Dermis microvascular lymphatic vessel endothelial cell (primary cell): Measurements from ENCODE around the gene MYH7. TPM values are rescaled to one million over a fixed set of nuclear protein-coding genes. Genes with fewer than 3 reads are reported as not detected.
"Not testable (repeated sequence)": the region's sequence is repeated elsewhere in the genome, so short reads cannot be mapped to it uniquely, and the experiment has no call there.

Source experiments
- DNase-seq, 2 donors: peaks; one replicate each; pipeline versions ENCODE4 v3.0.0 to v3.0.0-alpha.2; 2010; ENCODE audit warnings: low read depth in 2 of 2
- total RNA-seq: library from RNA; depleted of rRNA; stranded (reverse); fragments of >200 nt; gene quantifications from 2 replicates; pipeline ENCODE4 v1.2.1, GENCODE V29; 2014

MYH7 gene
- total RNA-seq, 1 donor from 2014 or later = not detected

DNA sequence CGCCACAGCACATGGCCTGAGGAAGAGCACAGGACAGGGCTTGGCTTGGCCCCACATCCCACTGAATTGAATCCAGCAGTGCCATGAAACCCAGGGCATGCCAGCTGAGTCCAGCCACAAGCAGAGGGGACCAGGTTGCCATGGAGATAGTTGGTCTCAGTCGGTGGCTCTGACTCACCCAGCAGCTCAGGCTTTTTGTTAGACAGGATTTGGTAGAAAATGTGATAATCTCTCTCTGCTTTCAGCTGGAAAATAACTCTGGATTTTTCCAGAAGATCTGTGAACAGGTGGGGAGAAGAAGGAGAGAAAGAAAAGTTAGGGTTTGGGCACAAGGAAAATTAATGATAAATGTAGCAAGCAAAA, 4.8 kb downstream of the MYH7 start:
- no peak for DNase-seq

- no peak for DNase-seq
These were observed 5.3 kb downstream of the MYH7 start for GRCh38 chr14:23430016-23430722.

DNA sequence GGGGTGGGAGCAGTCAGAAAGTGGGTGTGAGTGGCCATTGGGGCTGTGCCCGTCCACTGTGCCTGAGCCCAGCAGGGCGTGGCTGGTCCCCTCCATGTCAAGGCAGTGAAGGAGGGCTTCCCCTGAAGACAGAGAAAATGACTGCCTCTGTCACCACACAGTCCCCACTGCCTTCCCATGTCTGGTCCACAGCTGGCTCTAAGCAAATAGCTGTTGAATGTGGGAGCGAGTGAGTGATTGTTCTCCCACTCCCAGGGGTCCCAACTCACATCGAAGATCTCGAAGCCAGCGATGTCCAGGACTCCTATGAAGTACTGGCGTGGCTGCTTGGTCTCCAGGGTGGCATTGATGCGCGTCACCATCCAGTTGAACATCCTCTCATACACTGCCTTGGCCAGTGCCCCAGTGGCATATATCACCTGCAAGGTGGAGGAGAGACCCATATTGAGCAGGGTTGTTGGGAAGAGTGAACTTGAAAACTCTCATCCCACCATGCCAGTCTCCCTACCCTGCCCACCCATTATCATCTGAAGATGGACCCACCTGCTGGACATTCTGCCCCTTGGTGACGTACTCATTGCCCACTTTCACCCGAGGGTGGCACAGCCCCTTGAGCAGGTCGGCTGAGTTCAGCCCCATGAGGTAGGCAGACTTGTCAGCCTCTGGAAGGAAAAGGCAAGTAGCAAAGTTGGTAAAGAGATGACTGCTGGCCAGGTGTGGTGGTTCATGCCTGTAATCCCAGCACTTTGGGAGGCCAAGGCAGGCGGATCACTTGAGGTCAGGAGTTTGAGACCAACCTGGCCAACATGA, 6.6 kb downstream of the MYH7 start:
- no peak for DNase-seq

- DNase-seq = not testable (repeated sequence)
These were observed 9.7 kb downstream of the MYH7 start for GRCh38 chr14:23425798-23426197.

GRCh38 chr14:23425169-23425568, 10.3 kb downstream of the MYH7 start:
- DNase-seq = no peak

DNA sequence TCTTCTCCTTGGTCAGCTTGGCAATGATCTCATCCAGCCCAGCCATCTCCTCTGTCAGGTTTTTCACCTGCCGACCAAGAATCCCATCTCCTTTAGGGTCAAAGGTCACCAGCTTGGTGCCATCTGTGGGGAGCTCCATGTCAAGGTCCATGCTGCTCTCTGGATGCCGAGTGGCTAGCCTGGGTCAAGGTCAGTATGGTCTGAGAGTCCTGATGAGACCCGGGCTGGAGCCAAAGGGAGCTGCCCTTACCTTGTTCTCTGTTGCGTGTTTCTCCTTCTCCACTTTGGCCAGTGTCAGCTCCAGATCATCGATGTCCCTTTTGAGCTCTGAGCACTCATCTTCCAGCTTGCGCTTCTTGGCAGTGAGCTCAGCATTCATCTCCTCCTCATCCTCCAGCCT, 11.8 kb downstream of the MYH7 start:
- no peak for DNase-seq

DNA sequence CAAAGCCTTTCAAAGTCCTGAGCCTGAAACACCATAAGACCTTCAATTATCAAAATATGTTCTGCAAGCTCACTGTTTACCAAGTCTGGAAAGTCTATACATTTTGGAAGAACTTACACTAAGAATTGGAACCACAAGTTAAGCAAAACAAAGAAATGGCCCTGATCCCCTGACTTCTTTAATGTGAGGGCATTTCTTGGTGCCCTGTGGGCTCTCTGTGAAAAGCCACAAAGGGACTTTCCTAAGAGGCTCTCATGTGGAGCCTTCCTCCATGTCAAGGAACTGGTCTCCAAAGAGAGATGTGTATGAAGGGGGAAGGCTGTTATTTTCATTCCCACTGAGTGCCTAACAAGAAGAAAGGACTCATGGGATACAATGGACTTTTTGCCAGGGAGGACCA, 13.9 kb downstream of the MYH7 start:
- DNase-seq = no peak

DNA sequence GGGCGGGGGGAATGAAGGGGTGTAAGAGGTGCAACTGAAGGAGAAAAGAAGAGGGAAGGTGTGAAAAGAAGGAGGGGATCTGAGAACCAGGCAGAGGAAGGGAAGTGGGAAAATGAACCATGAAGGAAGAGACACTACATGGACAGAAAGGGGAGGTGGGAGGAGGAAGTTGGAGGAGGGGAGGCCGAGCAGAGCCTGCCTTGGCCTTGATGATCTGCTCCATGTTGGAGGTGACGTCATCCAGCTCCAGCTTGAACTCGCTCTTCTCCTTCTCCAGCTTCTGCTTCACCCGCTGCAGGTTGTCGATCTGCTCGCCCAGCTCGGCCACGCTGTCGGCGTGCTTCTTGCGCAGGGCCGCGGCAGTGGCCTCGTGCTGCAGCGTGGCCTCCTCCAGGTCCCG, 15.8 kb downstream of the MYH7 start:
- DNase-seq = not testable (repeated sequence)

- no peak for DNase-seq
These were observed 17.4 kb downstream of the MYH7 start for GRCh38 chr14:23418021-23418420.

- DNase-seq = not testable (repeated sequence)
These were observed 18.2 kb downstream of the MYH7 start for GRCh38 chr14:23417269-23417668.

DNA sequence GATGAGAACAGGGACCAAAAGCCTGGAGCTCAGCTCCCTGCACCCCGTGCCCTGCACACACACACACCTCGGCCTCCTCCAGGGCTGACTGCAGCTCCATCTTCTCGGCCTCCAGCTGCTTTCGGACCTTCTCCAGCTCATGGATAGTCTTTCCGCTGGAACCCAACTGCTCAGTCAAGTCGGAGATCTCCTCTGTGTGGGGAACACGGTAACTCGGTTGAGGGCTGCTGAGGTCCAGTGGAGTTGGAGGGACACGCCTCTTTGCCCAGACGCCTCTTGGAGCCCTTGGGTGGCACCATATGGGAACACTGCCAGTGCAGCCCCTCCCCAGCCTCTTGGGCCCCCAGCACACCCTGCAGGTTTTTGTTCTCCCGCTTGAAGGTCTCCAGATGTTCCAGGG, 18.7 kb downstream of the MYH7 start:
- DNase-seq = no peak

DNA sequence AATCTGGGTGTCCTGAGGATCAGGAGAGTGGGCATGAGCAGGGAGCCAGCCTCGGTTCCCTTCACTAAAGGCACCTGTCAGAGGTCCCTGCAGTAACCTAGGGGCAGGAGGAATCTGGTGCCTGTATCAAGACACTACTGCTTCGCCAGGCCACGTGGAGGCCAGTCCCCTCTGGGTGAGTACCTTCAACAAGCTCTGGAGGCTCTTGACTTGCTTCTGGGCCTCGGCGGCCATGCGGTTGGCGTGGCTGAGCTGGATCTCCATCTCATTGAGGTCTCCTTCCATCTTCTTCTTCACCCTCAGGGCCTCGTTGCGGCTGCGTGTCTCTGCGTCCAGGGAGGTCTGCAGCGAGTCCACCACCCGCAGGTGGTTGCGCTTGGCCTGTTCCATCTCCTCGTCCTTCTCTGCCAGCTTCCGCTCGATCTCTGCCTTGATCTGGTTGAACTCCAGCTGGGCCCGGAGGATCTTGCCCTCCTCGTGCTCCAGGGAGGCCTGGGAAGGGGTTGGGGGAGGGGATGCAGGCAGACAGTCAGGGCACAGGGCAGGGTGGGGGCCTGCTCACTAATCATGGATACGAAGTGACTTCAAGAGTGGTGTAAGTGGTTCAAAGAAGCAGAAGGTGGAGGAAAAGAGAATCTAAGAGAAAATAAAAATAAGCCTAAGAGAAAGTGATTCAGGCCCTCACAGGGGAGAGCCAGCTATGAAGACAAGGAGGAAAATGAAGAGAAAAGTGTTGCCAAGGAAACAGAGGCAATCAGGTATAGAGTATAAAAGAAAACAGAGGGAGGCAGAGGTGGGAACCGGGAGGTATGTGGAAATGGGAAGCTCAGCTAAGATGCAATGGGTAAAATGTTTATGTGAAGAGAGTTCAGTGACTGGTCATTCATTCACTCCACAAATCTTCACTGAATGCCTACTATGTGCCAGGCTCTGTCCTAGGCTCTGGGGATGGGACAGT, 19.4 kb downstream of the MYH7 start:
- no peak for DNase-seq

GRCh38 chr14:23414906-23415820, 20.3 kb downstream of the MYH7 start:
- DNase-seq = no peak

- no peak for DNase-seq
These were observed 21.2 kb downstream of the MYH7 start for GRCh38 chr14:23414254-23414653.

DNA sequence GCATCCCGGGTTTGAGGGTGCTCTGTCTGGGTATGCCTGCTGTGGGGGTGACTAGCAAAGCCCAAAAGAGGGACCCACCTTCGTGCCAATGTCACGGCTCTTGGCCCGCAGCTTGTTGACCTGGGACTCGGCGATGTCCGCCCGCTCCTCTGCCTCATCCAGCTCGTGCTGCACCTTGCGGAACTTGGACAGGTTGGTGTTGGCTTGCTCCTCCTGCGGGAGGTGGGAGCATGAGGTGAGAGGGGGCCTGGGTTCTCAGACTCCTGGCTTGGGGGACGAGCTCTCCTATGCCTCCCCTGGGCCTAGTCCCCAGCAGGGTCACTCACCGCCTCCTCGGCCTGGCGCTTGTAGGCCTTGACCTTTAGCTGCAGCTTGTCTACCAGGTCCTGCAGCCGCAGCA, 21.8 kb downstream of the MYH7 start:
- DNase-seq = no peak

DNA sequence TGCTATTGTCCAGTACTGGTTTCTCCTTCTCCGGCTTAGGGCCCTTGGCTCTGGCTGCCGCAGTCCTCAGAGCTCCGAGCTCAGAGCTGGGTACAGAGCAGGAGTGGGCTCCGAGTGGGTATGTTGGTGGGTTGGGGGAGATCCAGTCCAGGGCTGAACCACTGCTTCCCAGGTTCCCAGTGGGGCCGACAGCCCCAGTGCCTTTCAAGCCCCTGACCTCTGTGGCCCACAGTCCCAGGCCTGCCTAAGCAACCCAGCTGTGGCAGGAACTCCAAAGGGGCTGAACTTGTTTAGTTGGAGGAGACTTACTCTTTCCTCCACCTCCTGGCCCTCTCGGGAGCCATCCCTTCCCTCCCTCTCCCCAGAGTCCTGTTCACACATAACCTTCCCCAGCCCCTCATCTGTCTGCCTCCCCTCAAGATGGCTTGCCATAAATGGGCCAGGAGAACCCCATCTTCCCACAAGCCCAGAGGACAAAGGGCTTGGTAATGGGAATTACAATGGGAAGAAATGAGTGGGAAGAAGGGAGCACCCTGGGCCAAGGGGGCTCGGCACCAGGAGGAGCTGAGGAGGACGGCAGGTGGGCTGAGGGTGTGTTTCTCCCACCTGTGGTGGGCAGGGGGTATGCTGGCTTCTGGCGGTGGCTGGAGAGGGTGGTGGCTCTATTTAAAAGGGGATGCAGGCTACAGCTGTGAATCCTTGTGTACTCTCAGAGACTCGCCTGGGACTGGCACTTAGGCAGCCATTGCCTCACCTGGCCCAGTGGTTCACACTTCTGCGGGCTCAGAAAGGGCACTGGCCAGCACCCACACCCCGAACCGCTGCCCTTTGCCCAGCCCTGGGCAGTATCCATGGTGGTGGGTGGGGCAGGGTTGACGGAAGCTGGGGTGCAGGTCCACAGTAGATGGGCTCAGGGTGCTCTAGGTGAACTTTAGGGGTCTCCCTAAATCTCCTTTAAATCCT, 23.6 kb downstream of the MYH7 start:
- DNase-seq = no peak

DNA sequence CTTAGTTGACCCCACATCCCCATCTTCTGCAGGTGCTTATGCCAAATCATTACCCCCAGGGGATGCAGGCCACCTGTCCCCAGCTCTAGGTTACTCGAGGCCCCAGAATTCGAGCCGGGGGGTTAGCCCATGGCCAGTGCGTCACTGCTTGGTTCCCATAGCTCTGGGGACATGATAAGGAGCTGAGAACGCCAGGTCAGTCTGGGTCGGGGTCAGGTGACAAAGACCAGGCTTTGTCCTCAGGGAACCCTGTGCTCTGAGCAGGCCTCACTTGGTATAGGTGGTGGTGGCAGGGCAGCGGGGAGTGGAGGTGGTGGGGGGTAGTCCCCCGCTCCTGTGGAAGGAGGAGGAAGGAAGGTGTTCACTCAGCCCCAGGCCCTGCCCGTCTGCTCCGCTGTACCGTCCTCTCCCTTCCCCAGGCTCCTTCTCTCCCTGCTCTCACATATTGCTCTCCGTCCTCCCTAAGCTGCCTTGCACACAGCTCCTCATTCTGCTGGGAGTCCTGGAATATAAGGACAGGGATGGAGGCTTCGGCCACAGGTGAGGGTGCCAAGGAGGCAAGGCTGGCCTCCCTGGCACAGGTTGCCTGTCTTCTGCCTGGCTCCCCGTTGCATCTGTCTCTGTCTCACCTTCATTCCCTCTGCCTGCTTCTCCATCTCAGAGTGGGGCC, 25.4 kb downstream of the MYH7 start:
- no peak for DNase-seq

- DNase-seq = no peak
These were observed 26.0 kb downstream of the MYH7 start for GRCh38 chr14:23409475-23409874.

GRCh38 chr14:23408307-23408630, 27.2 kb downstream of the MYH7 start:
- no peak for DNase-seq
